ENCODE measurements around the gene RP2.

RP2 gene

GRCh38 chrX:46920235-46920634 is 83.4 kb downstream of the RP2 start:
- no peak for DNase-seq (ENCODE audit: low read depth)

DNA sequence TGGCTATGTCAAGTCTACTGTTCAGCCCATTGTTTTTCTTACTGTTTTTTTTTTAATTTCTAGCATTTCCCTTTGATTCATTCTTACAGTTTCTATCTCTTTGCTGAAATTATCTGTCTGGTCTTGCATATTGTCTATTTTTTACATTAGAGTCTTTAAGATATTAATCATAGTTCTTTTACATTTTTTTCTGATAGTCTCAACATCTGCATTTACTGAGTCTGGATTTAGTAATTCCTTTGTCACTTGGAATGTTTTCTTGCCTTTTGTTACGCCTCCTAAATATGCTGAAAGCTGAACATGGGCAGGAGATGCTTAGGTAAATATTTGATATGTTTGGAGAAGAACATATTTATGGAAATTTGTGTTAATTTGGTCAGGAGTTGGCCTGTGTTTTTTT is 85.8 kb downstream of the RP2 start:
- DNase-seq (ENCODE audit: low read depth): no peak

DNA sequence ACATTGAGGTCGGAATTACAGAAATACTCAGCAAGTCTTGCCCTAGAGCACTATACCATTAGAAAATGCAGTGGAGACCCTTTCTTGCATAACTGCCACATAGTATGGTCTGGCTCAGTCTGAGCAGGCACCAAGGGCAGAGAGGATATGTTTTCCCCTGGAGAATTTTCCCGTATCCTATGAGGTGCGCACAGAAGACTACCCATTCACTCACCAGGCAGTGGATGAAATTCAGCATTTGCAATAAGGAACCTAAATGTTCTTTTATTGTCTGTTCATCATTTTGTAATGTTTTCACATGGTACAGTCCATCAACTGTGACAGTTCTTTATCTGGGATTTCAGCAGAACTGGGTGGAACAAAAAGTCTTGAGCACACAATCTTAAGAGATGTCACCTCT is 90.9 kb downstream of the RP2 start:
- no peak for DNase-seq (ENCODE audit: low read depth)

GRCh38 chrX:46929439-46930261 is 92.8 kb downstream of the RP2 start:
- no peak for DNase-seq (ENCODE audit: low read depth)

Measured in GM04503 (cell line).